HG03097 (cell line): ENCODE data around the gene ROCK1.
A peak's percentile ranks its signal among the peaks of the same experiment; 100 is the strongest.

Experiments used
- ATAC-seq: cut with Tn5 transposase; IDR thresholded peaks from one replicate; pipeline ENCODE4 v1.9.1; 2021; ENCODE audit not compliant: unreplicated experiment, low FRiP score

The ROCK1 gene

DNA sequence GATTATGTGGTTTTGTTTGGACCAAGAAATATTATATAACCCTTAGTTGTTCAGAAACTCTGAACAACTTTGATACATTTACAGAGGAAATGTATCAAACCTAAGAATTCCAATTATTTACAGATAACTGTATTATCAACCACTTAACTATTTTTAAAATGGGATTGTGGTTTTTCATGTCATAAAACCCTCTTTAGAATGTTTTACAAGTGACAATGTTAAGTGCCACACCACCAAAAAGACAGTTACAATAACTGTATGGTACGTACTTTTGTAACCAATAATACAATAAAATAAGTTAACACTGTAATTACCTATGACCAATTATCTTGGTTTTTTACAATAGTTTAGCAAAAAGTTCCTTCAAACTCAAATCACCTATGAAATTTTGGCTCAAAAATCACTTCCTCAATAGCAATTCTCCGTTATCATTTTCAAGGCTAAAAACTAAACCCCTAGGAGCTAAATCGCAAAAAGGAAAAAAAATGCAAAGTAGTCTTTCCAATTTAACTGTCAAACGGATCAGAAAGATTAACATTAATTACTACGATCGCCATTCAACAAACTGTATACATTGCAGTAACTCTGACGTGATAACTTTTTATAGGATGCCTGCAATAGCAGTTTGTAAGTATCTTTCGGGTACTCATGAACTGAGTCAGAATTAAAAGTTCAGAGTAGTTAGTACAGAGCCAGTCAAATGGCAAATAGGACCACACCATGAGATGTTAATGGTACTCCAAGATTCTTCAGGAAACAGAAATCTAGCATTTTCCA, 1.5 kb downstream of the ROCK1 start:
- no peak for ATAC-seq

DNA sequence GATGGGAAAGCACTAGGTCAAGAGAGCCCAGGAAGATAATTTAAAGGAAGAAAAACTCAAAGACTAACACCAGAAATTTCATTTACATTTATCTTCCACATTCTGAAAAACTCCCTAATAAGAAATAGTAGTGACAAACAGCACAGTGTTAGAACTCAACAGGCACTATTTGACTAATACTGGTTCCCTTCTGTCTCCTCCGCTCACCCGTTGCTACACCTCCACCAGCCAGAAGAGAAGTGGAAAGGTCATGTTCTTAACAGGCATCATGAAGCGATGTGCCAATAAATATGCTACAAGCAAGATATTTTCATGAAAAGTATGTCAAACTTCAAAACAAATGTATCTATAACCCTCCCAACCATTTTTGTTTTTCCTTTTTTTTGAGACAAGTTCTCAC, 5.7 kb downstream of the ROCK1 start:
- no peak for ATAC-seq

DNA sequence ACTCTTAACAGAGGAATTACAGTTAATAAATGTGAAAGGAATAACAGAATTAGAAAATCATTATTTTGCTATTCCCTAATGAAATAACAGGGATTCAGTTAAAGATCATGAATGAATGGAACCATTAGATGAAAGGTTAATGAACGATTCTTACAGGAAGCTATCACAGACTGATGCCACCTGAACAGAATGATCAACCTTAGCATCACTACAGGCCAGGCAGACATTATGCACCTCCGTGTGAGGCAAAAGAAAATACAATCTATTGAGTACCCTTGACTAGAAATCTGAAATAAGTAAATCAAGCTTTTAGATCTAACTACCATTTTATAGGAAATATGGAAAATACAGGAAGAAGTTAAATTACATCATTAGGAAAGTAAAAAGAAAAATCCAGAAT, 10.4 kb downstream of the ROCK1 start:
- ATAC-seq, result no peak

DNA sequence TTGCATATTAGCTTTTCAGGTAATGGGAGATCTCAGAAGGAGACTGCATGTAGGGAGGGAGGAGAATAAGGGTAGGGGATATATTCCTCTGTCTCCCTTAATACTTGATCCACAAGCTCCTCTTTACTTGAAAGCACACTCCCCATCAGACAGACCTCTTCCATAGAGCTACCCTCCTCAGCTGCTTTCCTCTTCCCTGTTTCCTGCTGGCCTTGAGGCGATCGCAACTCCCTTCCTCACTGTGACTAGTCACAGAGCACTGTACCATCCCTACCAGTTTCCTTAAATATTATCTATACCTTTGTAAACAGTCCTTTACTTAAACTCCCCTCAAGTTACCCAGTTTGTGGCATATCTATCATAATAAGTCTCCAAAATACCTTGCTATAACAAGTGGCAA, 10.9 kb downstream of the ROCK1 start:
- ATAC-seq, result no peak

DNA sequence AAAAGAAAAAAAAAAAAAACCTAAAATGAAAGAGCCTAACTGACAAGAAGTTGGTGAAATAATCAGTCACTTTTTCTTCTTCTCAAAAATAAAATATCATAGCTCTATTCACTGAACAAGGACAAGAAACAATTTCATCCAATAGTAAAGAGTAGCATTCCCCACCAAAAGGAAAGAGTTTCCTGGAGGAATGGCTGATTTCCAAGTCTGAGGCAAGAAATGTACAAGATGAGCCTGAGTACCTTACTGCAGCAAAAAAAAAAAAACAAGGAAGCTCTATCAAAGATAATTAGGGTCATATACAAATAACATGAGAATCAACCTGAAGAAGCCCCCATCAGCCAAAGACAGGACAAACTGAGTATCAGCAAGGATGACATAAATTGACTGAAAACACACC, 11.5 kb downstream of the ROCK1 start:
- no peak for ATAC-seq

DNA sequence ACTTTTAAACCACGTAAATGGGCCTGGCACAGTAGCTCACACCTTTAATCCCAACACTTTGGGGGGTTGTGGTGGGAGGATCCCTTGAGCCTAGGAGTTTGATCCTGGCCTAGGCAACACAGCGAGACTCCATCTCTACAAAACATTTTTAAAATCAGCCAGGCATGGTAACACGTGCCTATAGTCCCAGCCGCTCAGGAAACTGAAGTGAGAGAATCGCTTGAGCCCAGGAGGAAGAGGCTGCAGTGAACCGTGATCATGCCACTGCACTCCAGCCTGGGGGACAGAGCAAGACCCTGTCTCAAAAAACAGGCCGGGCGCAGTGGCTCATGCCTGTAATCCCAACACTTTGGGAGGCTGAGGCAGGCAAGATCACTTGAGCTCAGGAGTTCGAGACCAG, 12.2 kb downstream of the ROCK1 start:
- peak; percentile 73 for ATAC-seq

DNA sequence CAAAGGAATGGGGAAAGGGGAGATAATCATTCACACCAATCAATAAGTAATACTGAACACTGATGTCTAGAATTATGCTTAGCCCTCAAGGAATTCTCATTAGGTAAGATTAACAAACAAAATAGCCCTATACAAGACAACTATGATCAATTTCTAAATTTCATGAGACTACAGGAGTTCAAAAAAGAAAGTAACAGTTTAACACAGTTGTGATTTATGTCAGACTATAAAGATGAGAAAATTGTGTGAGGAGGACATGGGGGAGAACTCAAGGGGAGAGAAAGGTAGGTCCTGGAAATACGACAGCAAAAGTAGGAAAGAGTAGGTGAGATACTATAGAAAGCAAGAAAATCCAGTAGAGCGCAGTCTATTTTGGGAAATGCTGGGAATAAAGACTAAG, 14.9 kb downstream of the ROCK1 start:
- ATAC-seq, result no peak

DNA sequence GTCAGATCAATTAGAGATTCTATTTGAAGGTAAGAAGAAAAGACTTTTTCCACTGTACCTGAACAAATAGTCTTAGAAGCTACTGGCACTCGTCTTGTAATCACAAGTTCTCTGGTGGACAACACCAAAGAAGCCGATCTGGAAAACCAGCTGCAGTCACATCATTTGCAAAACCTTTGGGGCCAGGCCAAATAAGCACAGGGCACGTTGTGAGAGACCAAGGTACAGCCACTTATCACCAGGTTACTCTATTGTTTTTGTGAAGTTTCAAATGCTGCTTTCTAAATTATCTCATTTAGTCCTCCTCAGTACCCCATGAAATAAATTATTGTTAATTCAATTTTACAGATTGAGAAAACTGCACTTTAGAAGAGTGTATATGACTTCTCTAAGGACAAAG, 18.5 kb downstream of the ROCK1 start:
- no peak for ATAC-seq

DNA sequence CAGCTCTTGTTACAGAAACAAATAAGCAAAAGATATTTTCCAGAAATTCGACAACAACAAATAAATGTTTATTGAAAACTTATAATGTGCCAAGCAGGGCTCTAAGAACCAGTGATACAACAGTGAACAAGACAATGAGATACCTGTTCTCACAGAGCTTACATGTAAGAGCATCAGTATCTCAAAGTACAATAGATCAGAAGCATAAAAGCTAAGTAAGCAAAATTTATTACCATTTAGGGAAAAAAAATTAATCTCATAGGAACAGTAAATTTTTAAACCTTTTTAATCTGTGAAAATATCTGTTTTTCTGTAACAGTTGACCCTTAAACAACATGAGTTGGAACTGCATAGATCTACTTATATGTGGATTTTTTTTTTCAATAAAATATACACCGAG, 20.9 kb downstream of the ROCK1 start:
- no peak for ATAC-seq

DNA sequence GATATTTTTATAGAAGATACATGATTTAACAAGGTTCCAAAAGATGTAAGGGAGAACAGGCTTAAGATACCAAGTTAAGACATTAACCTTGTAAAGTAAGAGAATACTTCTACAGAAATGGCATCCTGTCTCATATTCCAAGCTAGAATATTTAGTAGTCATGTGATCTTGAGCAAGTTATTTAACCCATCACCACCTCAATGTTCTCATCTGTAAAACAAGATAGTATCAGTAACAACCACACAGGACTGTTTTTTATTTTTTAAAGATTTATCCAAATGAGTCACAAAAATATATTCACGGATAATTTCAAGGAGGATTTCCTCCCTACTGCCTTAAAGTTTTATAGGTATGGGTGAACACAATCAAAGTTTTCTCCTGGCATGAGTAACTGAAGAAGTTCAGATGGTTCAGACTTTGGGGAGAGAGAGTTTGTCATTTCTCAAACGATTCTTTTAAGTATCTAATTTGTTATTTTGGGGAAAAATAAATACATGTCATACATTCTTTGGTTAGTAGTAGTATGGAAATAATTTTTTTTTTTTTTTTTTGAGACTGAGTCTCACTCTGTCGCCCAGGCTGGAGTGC, 25.9 kb downstream of the ROCK1 start:
- ATAC-seq, result no peak

DNA sequence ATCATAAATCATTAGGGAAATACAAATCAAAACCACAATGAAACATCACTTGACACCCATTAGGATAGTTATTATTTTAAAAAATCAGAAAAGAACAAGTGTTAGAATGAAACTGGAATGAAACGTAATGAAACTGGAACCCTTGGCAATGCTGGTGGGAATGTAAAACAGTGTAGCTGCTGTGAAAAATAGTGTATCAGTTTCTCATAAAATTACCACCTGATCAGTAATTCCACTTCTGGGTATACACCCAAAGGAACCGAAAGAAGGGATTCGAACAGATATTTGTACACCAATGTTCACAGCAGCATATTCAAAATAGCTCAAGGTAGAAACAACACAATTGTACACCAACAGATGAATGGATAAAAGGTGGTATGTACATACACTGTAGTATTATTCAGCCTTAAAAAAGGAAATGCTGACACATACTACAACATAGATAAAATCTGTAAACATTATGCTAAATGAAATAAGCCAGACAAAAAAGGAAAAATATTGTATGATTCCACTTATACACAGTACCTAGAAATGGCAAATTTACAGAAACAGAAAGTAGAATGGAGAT, 27.0 kb downstream of the ROCK1 start:
- no peak for ATAC-seq

DNA sequence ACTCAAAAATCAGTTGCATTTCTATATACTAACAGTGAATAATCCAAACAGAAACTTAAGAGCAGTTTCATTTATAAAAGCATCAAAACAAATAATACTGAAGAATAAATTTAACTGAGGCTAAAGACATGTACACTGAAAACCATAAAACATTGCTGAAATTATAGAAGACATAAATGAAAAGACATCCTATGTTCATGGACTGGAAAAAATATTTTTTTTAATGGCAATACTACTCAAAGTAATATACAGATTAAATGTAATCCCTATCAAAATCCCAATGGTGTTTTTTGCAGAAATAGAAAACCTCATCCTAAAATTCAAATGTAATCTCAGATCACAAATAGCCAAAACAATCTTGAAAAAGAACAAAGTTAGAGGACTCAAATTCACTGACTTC, 28.6 kb downstream of the ROCK1 start:
- ATAC-seq, result no peak

DNA sequence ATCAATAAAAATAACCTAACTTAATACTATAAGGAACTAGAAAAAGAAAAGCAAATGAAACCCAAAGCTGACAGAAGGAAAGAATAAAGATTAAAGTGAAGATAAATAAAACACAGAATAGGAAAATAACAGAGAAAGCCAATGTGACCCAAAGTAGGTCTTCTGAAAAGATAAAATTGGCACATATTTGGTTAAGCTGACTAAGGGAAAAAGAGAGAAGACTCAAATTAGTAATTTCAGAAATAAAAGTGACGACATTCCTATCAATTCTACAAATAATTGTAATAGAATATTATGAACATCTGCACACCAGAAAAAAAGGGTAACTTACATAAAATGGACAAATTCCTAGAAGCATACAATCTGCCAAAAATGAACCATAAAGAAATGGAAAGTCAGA, 30.2 kb downstream of the ROCK1 start:
- ATAC-seq, result no peak

DNA sequence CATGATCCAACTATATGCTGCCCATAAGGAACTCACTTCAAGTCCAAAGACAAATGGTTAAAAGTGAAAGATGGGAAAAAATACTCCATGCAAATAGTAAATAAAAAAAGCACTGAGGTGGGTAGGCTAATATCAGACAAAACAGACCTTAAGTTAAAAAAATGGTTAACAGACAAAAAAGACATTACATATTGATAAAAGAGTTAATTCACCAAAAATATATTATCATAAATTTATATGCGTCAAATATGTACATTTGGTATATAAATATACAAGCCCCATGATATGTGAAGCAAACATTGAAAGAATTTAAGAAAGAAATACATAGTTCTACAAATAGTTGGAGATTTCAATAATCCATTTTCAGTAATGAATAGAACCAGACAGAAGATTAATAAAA, 31.0 kb downstream of the ROCK1 start:
- no peak for ATAC-seq

DNA sequence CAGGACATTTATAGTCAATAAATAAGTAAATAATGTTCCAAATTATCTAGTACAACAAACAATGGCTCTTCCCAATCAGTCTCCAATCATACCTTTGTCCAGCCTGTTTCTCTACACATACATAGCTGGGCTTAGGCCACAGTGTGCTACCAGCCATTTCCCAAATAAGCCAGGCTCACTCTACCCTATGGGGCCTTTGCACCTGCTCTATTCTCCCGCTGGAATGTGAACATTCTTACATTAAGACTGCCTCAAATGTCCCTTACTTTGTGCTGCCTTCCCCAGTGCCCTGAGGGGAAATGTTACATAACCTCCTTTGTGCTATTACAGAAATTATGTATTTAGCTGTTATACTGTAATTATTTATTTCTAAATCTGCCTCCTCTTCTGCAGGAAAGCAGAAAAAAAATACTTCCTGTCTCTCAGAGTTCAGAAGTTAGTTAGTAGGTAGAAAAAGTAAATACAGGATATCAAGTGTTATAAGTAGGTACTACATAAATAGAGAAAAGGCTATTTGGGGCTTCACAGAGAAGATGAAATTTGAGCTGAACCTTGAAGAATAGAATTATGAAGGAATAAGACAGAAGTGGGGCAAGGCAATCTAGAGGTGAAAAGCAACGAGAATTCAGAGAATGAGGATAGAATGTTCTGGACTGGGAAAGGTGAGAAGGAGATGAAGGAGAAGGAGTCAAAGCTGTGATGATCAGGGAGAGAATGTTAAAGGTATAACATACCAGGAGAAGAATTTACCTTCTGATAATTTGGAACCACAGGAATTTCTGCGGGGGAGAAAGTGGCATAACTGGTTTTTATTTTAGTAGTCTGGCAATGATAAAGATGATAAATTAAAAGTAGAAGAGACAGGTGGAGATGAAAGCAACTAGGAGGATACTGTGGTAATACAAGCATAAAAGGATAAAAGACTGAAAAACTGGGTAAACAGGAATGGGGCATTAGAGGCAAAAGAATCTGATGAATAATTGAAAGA, 37.0 kb downstream of the ROCK1 start:
- ATAC-seq, result no peak

DNA sequence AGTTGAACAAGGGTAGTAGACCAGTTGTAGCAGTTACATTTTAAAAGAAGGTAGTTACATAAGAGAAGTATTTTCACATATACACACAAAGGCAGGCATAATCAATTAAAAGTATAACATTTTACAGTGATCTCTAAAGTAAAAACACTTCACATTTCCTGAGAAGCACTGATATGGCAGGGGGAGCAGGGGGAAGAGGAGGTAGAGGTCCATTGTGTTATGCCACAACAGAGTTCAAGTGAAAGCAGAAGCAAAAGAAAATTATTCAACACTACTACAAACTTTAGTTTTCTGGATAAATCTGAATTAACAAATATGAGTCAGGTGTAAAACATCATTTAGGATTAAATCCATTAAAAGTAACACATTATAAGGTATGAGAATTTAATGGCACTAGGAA, 38.4 kb downstream of the ROCK1 start:
- ATAC-seq, result no peak

DNA sequence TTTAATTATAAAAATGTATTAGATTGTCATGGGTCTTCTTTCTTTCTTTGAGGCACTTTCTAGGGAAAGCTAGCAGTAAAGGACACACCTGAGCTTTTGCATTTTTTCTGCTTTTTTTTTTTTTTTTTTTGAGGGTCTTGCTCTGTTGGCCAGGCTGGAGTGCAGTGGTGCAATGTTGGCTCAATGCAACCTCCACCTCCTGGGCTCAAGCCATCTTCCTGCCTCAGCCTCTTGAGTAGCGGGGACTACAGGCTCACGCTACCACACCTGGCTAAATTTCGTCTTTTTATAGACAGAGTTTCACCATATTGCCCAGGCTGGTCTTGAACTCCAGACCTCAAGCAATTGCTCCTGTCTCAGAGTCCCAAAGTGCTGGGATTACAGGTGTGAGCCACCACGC, 40.5 kb downstream of the ROCK1 start:
- no peak for ATAC-seq

DNA sequence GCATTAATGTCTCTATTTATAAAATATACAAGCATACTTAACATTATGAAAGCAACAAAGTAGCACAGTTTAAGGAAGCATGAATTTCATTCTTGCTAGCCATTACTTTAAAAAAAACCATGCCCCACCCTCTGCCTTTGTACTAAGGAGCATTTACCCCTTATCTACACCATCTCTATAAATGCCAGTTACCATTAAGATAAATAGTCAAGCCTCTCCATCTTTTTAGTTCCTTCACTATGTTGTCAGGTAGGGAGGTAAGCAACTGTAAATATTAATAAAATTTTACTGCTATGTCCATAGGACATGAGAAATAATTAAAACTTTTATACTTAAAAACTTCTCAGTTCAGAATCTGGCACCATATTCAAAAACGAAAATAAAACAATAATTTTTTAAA, 42.1 kb downstream of the ROCK1 start:
- ATAC-seq, result no peak

DNA sequence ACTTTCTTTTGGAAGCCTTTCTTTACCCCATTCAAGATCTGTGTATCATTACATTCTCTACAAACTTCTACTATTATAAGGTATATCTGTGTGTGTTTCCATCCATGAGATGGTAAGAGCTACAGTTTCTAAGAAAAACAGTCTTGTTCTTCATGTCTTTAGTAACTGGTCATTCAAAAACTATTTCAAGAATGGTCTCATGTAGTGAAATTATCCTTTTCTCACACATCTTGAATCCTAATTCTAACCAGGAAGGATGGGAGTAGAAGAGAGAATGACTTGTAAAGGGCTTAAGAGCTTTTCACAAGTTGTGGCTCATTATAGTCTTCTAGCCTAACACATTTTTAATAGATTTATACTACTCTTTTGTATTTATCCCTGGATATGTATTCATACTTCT, 47.3 kb downstream of the ROCK1 start:
- no peak for ATAC-seq

DNA sequence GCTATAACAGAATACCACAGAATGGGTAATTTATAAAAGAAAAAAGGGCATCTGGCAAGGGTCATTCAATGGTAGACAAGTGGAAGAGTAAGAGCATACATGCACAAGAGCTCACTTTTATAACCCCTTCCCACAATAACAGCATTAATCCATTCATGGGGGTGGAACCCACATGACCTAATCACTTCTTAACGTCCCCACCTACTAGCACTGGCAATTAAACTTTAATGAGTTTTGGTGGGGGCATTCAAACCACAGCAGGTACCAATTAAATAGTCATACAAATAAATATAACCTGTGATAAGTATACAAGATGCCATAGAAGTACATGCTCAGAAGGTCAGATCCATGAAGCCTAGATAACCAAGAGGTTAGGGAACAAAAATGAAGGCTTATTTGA, 48.6 kb downstream of the ROCK1 start:
- ATAC-seq, result no peak

DNA sequence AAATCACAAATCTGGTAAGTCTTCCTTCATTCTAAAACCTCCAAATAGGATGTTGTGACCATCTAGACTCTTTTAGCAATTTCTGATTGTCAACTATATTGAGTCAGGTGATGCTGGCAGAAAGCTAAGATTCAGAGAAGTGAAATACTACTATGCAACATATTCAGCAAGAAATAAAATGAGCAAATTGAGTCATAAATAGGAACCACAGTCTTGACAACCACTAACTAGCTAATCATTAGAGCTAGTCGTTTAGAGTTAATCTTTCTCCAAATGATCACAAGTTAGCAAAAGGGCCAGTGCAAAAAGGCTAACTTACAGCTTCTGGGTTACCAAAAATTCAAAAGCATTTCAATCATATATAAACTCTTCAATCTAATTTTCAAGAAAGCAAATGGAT, 54.5 kb downstream of the ROCK1 start:
- ATAC-seq, result no peak
